Skeletal muscle tissue (tissue), 4 donors: ENCODE measurements around the gene NLRP3. TPM values are rescaled to one million over a fixed set of nuclear protein-coding genes. Genes with fewer than 3 reads are reported as not detected.

Experiments
- H3K27ac ChIP-seq: one replicate; pipeline ENCODE4 v1.7.0; 2013; ENCODE audit warnings: mild to moderate bottlenecking, low read depth, low read length, inconsistent platforms
- H3K27me3 ChIP-seq, 3 donors: one replicate each; pipeline ENCODE4 v1.7.0; 2013; ENCODE audit warnings: low read length in 3 of 3; ENCODE audit not compliant: control insufficient read depth in 3 of 3, insufficient read depth in 3 of 3
- H3K36me3 ChIP-seq, 3 donors: one replicate each; pipeline ENCODE4 v1.7.0; 2013; ENCODE audit warnings: low read length in 3 of 3; ENCODE audit not compliant: control insufficient read depth in 3 of 3, insufficient read depth in 3 of 3
- H3K4me1 ChIP-seq, 3 donors: one replicate each; pipeline ENCODE4 v1.7.0; 2013; ENCODE audit warnings: low read length in 3 of 3, mild to moderate bottlenecking in 3 of 3; ENCODE audit not compliant: control insufficient read depth in 3 of 3, insufficient read depth in 3 of 3
- H3K4me3 ChIP-seq, 3 donors: one replicate each; pipeline ENCODE4 v1.7.0; 2013; ENCODE audit warnings: low read length in 3 of 3
- H3K9ac ChIP-seq, 3 donors: one replicate each; pipeline ENCODE4 v1.7.0; 2013; ENCODE audit warnings: low read length in 3 of 3, mild to moderate bottlenecking in 3 of 3, moderate library complexity in 2 of 3, low read depth in 1 of 3
- H3K9me3 ChIP-seq, 3 donors: one replicate each; pipeline ENCODE4 v1.7.0; 2013; ENCODE audit warnings: low read length in 3 of 3; ENCODE audit not compliant: control insufficient read depth in 3 of 3
- total RNA-seq: library from RNA; depleted of rRNA; stranded (reverse); fragments of >200 nt; gene quantifications from one replicate; pipeline ENCODE4 v1.2.3, GENCODE V29; 2014
- donor health status: Osteomylitis.

The NLRP3 gene
- total RNA-seq, 1 donor from 2014 or later: 5.2 TPM

- H3K27me3 ChIP-seq: peaks cover 0 to 11% (median under 1%) of the 10 kb centered on the region in 3 donors
- no peak overlapping the region for H3K9ac ChIP-seq
- peaks cover 0 to 4% (median 0%) of the 10 kb centered on the region in 3 donors for H3K4me1 ChIP-seq
- H3K27ac ChIP-seq: no peak overlapping the region
- H3K36me3 ChIP-seq: no peaks in the 10 kb centered on the region
- peaks cover 0 to 2% (median 0%) of the 10 kb centered on the region in 3 donors for H3K9me3 ChIP-seq
- H3K4me3 ChIP-seq: peak overlapping the region; percentile 9 to 82 (median 66)
These were observed 31.4 kb downstream of the NLRP3 start for GRCh38 chr1:247447162-247447909.

GRCh38 chr1:247448107-247448791, 32.3 kb downstream of the NLRP3 start:
- H3K9ac ChIP-seq: peak overlapping the region; percentile 62 to 78 (median 67)
- peaks cover 0 to 4% (median 0%) of the 10 kb centered on the region in 3 donors for H3K4me1 ChIP-seq
- H3K4me3 ChIP-seq: peak overlapping the region; percentile 66 to 82 (median 82)
- H3K9me3 ChIP-seq: peaks cover 0 to 2% (median 0%) of the 10 kb centered on the region in 3 donors
- H3K36me3 ChIP-seq: no peaks in the 10 kb centered on the region
- peaks cover 4 to 11% (median 6%) of the 10 kb centered on the region in 3 donors for H3K27me3 ChIP-seq
- no peak overlapping the region for H3K27ac ChIP-seq

DNA sequence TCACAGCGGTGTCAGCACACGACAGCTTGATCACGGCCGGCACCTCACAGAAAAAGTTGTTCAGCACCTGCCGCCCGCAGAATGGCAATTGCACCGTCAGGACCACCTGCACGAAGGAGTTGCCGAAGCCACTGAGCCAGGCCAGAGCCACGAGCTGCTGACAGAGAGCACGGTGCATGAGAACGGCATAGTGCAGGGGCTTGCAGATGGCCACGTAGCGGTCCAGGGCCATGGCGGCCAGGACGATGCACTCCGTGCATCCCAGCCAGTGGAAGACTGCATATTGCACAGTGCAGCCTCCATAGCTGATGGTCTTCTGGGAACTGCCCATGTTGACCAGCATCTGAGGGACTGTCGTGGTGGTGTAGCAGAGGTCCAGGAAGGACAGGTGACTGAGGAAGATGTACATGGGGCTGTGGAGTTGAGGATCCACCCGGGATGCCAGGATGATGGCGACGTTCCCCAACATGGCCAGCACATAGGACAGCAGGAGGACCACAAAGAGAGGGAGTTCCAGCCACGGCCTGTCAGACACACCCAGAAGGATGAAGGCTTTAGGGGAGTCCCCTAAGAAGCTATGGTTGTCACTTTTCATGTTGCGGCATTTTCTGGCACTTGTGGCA, 35.5 kb downstream of the NLRP3 start:
- Histone ChIP-seq H3K4me1 (peaks cover 0 to 4% (median 0%) of the 10 kb centered on the region in 3 donors), H3K9ac (no peak overlapping the region), H3K27ac (no peak overlapping the region), H3K9me3 (no peaks in the 10 kb centered on the region), H3K4me3 (no peak overlapping the region), H3K27me3 (peaks cover 8 to 20% (median 14%) of the 10 kb centered on the region in 3 donors), H3K36me3 (no peaks in the 10 kb centered on the region)

DNA sequence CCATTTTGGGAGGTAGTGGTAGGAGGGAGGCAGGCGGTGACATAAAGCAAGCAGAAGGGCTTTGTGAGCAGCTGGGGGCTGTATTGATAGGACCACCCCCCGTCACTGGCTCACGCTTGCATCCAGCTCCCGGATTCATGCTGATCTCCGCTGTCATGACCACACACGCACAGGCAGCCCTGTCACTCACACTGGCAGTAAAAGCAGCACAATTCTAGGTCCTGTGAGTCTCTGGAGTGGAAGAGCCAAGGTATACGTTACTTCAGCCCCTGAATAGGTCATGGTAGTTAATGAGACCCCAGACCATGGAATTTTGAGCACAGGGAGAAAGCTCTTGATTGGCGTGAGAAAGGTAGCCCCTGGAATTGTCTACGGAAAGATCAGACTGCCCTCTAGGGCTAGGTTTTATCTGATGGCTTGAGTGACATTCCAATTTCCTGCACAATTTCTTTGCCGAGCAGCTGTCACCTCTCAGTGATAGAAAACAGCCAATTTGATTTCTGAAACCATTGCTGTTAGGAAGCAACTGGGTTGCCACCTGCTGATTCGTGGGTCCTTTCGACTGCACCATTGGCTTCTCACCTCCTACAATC, 36.6 kb downstream of the NLRP3 start:
- no peak overlapping the region for H3K27ac ChIP-seq
- H3K4me1 ChIP-seq: peaks cover 0 to 4% (median 0%) of the 10 kb centered on the region in 3 donors
- H3K36me3 ChIP-seq: no peaks in the 10 kb centered on the region
- no peak overlapping the region for H3K9ac ChIP-seq
- H3K4me3 ChIP-seq: no peak overlapping the region
- no peaks in the 10 kb centered on the region for H3K9me3 ChIP-seq
- peaks cover 12 to 27% (median 20%) of the 10 kb centered on the region in 3 donors for H3K27me3 ChIP-seq

DNA sequence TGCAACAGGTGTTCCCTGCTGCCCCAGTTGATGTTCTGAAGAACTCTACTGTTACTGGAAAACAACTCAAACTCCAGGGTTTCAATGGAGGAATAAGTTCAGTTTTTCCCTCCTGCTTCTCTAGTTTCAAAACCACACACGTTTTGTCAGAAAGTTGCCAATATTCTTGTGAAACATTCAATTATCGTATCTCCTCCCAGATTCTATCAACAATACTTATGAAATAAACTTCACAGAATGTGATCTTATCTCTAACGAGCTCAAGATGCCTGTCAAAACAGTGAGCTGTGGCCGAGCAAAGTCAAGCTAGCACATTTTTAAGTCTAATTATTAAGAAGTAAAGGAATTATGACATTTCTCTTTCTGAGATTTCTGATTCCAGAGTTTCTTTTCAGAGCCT, 37.3 kb downstream of the NLRP3 start:
- Histone ChIP-seq H3K9ac (no peak overlapping the region), H3K4me1 (peaks cover 0 to 4% (median 0%) of the 10 kb centered on the region in 3 donors), H3K9me3 (no peaks in the 10 kb centered on the region), H3K27ac (no peak overlapping the region), H3K27me3 (peaks cover 12 to 28% (median 22%) of the 10 kb centered on the region in 3 donors), H3K36me3 (no peaks in the 10 kb centered on the region), H3K4me3 (no peak overlapping the region)

DNA sequence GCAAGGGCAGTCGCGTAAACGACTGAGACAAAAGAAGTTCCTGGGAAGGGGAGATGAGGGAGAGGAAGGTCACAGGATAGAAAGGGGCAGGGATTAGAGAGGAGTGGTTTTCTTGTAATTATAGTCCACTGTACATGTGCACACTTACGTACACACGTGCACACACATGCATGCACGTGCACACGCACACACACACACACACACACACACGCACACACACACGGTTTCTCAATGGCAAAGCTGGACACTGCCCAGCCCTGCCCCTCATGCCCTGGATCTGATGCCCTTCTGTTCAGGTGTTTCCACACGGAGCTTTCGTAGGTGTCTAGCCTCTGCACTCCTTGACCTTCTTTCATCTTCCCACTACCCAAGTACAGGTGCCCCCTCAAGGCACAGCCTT, 38.0 kb downstream of the NLRP3 start:
- no peaks in the 10 kb centered on the region for H3K9me3 ChIP-seq
- peaks cover 12 to 28% (median 22%) of the 10 kb centered on the region in 3 donors for H3K27me3 ChIP-seq
- no peak overlapping the region for H3K9ac ChIP-seq

GRCh38 chr1:247456021-247456420, 40.0 kb downstream of the NLRP3 start:
- Histone ChIP-seq H3K27ac (no peak overlapping the region), H3K4me3 (no peak overlapping the region), H3K9ac (no peak overlapping the region), H3K27me3 (peaks cover 12 to 28% (median 22%) of the 10 kb centered on the region in 3 donors), H3K36me3 (no peaks in the 10 kb centered on the region), H3K4me1 (no peaks in the 10 kb centered on the region), H3K9me3 (no peaks in the 10 kb centered on the region)

More for the DNA sequence above, 38.0 kb downstream of the NLRP3 start:
- no peaks in the 10 kb centered on the region for H3K36me3 ChIP-seq
- no peaks in the 10 kb centered on the region for H3K4me1 ChIP-seq
- no peak overlapping the region for H3K27ac ChIP-seq
- H3K4me3 ChIP-seq: no peak overlapping the region

DNA sequence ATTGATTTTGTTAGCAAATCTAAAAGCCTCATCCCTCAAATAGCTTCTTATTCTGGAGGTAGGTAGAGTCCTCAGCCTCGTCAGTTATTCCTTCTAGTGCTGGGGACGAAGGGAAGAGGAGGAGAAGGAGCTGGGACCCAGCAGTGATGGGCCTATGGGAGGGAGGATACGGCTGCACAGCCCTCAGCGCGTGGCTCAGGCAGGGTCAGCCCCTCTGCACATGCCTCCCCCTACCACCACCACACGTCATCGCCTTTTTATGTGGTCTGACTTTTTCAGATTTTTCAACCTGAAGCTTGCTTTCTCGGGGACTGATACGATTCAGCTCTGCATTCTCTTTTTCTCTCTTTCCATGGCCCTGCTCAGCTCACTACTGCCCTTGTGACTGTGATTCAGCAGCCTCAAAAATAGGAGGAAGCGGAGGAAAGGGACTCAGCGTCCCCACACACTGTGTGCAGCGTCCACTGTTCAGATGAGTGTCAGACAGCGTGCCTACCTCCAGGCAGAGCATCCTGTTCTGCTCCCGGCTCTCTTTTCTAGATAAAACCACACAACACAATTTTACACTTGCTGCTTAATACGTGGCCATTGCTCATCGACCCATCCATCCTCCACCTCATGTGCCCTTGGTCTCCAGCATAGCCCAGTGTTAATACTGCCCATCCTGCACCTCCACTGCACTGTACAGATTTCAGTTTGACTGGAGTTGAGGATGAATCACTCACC, 41.1 kb downstream of the NLRP3 start:
- Histone ChIP-seq H3K27me3 (peaks cover 12 to 28% (median 16%) of the 10 kb centered on the region in 3 donors), H3K4me3 (no peak overlapping the region), H3K36me3 (no peaks in the 10 kb centered on the region), H3K9ac (no peak overlapping the region), H3K4me1 (no peaks in the 10 kb centered on the region), H3K27ac (no peak overlapping the region), H3K9me3 (no peaks in the 10 kb centered on the region)

GRCh38 chr1:247459507-247459906, 43.5 kb downstream of the NLRP3 start:
- H3K4me1 ChIP-seq: no peaks in the 10 kb centered on the region
- H3K9ac ChIP-seq: no peak overlapping the region
- H3K36me3 ChIP-seq: no peaks in the 10 kb centered on the region
- H3K4me3 ChIP-seq: no peak overlapping the region
- no peaks in the 10 kb centered on the region for H3K9me3 ChIP-seq
- no peak overlapping the region for H3K27ac ChIP-seq
- H3K27me3 ChIP-seq: peaks cover 4 to 17% (median 11%) of the 10 kb centered on the region in 3 donors
